Left hindlimb (tissue), 1 donor: Measurements from ENCODE around the gene MEX3A.
"Not testable (repeated sequence)": the region's sequence is repeated elsewhere in the genome, so short reads cannot be mapped to it uniquely, and the experiment has no call there.

ENCODE experiments used
- DNase-seq: peaks from one replicate; pipeline ENCODE4 v3.0.0-alpha.2; 2018

The MEX3A gene

GRCh38 chr1:156082309-156083091 lies at the start of gene MEX3A:
MEX3A (minus strand) TSS chr1:156082465; CDS start chr1:156081998, 467 bp downstream.
- DNase-seq: peak; percentile 95

- no peak for DNase-seq
These were observed 48.3 kb upstream of the MEX3A start for GRCh38 chr1:156130578-156130942.

- peak; percentile 91 for DNase-seq
These were observed 47.7 kb upstream of the MEX3A start for GRCh38 chr1:156129687-156130577.

GRCh38 chr1:156128654-156129597 lies 46.7 kb upstream of the MEX3A start:
- peak; percentile 94 for DNase-seq

GRCh38 chr1:156128308-156128653 lies 46.0 kb upstream of the MEX3A start:
- DNase-seq: no peak

GRCh38 chr1:156126630-156127534 lies 44.6 kb upstream of the MEX3A start:
- DNase-seq: no peak

- peak; percentile 93 for DNase-seq
These were observed 43.9 kb upstream of the MEX3A start for GRCh38 chr1:156126043-156126629.

- DNase-seq: not testable (repeated sequence)
These were observed 43.3 kb upstream of the MEX3A start for GRCh38 chr1:156125544-156125943.

GRCh38 chr1:156124557-156125483 lies 42.6 kb upstream of the MEX3A start:
- no peak for DNase-seq

GRCh38 chr1:156123356-156124196 lies 41.3 kb upstream of the MEX3A start:
- DNase-seq: peak; percentile 94

- peak; percentile 85 for DNase-seq
These were observed 40.5 kb upstream of the MEX3A start for GRCh38 chr1:156122519-156123355.

- DNase-seq: no peak
These were observed 39.8 kb upstream of the MEX3A start for GRCh38 chr1:156122086-156122485.

GRCh38 chr1:156121457-156121856 lies 39.2 kb upstream of the MEX3A start:
- DNase-seq: peak; percentile 56

- DNase-seq: not testable (repeated sequence)
These were observed 38.7 kb upstream of the MEX3A start for GRCh38 chr1:156121005-156121404.

- DNase-seq: no peak
These were observed 38.1 kb upstream of the MEX3A start for GRCh38 chr1:156120318-156120717.

GRCh38 chr1:156119503-156120209 lies 37.4 kb upstream of the MEX3A start:
- DNase-seq: peak; percentile 80

- peak; percentile 68 for DNase-seq
These were observed 36.1 kb upstream of the MEX3A start for GRCh38 chr1:156118177-156118868.
